ENCODE results near the gene KANK2.
"Not testable (repeated sequence)": the region's sequence is repeated elsewhere in the genome, so short reads cannot be mapped to it uniquely, and the experiment has no call there.

Gene KANK2

DNA sequence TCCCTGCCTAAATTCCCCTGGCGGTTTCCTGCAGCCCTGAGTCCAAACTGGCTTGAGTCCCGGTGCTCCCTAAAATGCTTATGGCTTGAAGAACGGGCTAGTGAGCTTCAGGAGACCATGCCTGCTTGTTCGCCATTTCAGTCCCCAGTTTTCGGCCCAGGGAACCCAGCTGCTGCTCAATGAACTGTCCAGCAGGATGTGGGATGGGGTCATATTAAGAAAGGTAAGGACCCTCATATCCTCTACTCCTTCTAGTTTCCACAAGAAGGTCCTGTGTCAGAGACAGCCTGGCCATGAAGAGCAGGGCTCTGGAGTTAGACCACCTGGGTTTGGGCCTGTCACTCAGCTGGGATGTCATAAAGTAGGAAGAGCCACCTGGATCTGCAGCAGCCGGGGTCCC, 24.8 kb downstream of the KANK2 start:
- DNase-seq (ENCODE audit: low read depth): no peak

DNA sequence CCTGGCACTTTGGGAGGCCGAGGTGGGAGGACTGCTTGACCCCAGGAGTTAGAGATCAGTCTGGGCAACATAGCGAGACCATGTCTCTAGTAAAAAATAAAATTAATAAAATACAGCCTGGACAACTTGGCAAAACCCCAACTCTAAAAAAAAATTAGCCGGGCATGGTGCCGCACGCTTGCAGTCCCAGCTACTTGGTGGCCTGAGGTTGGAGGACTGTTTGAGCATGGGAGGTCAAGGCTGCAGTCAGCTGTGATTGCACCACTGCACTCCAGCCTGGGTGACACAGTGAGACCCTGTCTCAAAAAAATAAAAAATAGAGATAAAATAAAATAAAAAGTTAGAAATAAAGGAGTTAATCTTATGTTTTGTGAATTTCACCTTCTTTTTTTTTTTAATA, 26.2 kb downstream of the KANK2 start:
- DNase-seq (ENCODE audit: low read depth): no peak

- DNase-seq (ENCODE audit: low read depth): no peak
These were observed 27.3 kb downstream of the KANK2 start for GRCh38 chr19:11169896-11170678.

GRCh38 chr19:11168568-11168967, 28.8 kb downstream of the KANK2 start:
- DNase-seq (ENCODE audit: low read depth): peak; percentile 94

DNA sequence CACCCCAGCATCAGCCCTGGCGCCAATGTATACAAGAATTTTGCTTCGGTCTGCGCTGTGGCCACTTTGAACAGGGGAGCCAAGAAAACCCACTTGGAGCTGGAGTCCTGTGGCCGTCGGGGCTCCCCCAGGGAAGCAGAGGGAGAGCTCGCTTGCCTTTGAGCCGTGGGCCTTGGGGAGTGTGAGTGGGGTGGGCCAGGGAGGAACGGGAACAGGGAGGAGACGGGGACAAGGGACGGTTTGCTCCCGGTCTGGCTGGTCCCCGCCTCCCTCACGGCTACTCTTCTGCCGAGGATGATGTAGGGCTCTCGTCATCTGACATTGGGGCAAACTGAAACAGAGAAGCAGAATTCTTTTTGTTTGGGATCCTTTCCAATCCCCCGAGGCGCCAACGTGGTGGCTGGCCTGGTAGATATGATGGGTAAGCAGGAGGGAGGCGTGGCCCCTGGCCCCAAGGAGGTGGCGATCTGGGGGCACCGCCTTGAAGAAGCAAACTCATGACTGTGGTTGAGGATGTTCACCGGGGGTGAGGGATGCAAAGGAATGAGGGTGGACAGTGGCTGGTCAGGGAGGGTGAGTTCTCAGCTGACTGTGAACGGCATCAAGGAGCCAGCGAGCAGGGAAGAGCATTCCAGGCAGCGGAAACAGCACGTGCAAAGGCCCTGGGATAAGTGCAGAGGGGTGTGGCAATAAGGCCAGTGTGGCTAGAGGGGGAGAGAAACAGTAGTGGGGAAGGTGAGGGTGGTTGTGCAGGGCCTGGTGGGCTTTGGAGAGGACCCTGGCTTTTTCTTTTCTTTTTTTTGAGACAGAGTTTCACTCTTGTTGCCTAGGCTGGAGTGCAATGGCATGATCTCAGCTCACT, 30.8 kb downstream of the KANK2 start:
- peak; percentile 84 for DNase-seq (ENCODE audit: low read depth)

DNA sequence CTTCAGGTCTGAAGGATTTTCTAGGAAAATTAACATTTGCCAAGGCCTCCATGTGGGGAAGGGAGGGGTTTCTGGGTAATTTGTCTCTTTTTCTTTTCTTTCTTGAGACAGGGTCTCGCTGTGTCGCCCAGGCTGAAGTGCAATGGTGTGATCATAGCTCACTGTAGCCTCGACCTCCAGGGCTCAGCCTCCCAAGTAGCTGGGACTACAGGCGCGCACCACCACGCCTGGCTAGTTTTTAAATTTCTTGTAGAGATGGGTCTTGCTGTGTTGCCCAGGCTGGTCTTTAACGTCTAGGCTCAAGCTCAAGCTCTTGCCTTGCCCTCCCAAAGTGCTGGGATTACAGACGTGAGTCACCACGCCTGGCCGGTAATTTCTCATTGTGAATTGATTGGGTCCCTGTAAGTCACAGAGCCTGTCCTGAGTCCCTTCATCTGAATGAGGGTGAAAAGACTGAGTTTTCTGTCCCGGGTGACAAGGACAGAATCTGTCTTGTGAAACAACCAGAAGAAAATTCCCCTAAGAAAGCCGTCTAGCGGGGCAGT, 31.8 kb downstream of the KANK2 start:
- DNase-seq (ENCODE audit: low read depth): no peak

GRCh38 chr19:11164879-11165406, 32.4 kb downstream of the KANK2 start:
- peak; percentile 91 for DNase-seq (ENCODE audit: low read depth)

GRCh38 chr19:11164296-11164695, 33.0 kb downstream of the KANK2 start:
- DNase-seq (ENCODE audit: low read depth): no peak

GRCh38 chr19:11160440-11160768, 36.9 kb downstream of the KANK2 start:
- DNase-seq (ENCODE audit: low read depth): not testable (repeated sequence)

- no peak for DNase-seq (ENCODE audit: low read depth)
These were observed 37.5 kb downstream of the KANK2 start for GRCh38 chr19:11159598-11160439.

GRCh38 chr19:11155373-11156120, 41.8 kb downstream of the KANK2 start, which contains the start of gene SPC24:
TSS of gene SPC24 (minus strand) at chr19:11155782. CDS start at chr19:11155776, 6 bp downstream.
- DNase-seq (ENCODE audit: low read depth): peak; percentile 97

DNA sequence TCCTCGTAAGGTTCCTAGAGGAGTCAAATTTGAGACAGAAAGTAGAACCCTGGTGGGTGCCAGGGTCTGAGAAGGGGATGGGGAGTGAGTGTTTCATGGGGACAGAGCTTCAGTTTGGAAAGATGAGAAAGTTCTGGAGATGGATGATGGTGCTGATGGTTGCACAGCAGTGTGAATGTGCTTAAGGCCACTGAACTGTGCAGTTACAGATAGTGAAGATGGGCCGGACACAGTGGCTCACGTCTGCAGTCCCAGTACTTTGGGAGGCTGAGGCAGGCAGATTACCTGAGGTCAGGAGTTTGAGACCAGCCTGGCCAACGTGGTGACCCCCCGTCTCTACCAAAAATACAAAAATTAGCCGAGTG, 42.7 kb downstream of the KANK2 start:
- DNase-seq (ENCODE audit: low read depth): no peak

DNA sequence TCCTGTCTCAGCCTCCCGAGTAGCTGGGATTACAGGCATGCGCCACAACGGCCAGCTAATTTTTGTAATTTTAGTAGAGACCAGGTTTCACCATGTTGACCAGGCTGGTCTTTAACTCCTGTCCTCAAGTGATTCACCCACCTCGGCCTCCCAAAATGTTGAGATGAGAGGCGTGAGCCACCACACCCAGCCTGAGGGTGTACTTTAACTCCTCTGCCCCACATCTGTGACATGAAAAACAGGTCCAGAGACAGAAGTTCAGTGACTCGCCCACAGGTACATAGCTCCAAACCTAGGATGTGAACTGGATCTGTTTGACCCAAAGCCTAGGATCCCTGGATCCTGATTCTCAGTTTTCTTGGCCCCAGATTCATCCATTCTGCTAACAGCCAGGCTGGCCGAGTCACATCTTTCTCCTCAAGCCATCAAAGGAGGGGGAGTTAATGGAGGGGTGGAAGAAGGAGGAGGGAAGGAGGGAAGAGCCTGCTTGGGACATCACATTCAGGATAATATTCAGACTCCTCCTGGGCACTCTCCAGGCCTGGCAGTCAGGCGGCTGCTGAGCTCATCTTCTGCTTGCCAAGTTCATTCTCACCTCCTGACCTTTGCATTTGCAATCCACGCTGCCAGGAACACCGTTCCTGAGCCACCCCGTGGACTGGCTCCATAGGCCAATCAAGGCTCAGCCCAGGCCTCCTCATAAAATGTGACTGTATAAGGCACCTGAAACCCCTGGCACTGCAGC, 44.9 kb downstream of the KANK2 start:
- DNase-seq (ENCODE audit: low read depth): peak; percentile 74

DNA sequence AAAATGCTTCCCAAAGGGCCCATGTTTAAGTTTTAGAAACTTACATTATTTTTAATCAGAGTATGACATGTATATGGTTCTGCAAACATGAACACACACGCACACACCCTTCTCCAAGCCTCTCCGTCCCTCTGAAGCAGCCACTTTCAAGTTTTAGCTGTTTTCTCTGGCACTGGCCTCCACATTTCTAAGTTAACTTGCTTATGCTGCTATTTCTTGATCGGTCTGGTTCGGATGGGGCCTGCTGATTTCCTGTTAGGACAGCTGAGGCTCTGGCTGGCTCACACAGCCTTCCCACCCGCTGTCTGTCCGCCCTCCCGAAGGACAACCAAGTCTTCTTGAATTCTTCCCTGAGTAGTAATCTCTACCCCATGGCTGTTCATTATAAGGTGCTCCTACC, 46.2 kb downstream of the KANK2 start:
- DNase-seq (ENCODE audit: low read depth): no peak

GRCh38 chr19:11148001-11148400, 49.3 kb downstream of the KANK2 start:
- no peak for DNase-seq (ENCODE audit: low read depth)

DNA sequence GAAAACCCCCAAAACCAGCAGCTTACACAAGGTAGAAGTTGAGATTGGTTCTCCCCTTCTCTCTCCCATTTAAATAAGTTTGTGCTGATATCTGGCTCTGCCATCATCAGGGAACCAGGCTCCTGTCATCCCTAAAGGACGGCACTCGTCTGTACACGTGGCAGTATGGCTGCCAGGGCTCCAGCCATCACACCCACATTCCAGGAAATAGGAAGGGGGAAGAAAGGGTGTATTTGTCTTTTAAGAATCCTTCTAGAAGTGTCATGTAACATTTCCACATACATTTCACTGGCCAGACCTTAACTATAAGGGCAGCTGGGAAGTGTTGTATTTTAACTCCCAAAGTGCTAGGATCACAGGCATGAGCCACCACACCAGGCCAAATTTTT, 51.8 kb downstream of the KANK2 start:
- DNase-seq (ENCODE audit: low read depth): no peak

DNA sequence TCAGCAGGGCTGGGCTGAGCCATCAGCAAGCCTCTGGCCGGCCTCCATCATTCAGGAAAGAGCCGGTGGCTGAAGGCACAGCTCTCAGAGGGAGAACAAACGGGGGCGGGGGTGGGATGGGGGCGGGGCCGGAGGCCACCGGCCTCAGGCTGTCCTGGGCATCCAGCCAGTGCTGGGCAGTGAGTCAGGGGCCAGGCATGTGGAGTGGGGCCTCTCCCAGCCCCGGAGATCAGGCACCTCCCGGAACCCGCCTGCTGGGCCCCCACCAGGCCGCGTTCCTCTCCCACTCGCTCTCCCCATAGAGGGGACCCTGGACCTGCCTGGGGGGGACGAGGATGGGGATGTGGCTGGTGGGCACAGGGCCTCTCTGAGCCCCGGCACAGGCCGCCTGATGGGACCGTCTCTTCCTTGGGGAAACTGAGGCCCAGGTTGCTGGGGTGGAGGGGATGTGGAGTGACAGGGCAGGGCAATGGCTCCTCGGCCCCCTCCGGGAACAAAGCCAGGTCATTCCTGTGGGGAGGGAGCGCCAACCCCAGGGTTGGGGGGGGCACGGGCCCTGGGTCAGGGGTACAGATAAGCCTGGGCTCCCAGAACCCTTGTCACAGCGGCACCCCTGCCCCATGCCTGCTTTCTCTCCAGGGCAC, 54.7 kb downstream of the KANK2 start:
- DNase-seq (ENCODE audit: low read depth): peak; percentile 92

DNA sequence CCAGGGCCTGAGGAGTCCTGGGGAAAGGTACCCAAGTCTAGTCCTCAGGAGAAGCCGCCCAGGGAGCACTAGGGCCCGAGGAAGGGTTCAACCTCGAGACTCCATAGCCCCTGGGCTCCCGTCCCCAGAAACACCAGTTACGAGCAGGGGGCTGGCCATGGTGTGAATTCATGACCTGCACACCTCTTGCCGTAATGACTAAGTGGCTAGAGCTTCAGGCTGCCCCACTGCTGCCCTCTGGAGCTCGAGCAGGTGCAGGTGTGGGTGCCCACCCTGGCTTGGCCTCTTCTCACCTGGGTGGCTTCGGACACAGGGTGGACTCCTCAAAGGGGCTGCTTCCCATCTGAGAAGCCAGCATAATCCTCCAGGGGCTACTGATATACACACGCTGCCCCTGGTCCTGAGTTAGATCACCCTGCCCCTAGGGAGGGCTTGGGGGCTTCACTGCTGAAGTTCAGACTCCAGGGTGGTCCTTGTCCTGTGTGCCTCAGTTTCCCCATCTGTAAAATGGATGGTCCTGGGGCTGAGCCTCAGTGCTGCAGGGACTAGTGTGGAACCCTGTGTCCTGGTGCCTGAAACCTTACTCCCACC, 55.3 kb downstream of the KANK2 start:
- no peak for DNase-seq (ENCODE audit: low read depth)

DNA sequence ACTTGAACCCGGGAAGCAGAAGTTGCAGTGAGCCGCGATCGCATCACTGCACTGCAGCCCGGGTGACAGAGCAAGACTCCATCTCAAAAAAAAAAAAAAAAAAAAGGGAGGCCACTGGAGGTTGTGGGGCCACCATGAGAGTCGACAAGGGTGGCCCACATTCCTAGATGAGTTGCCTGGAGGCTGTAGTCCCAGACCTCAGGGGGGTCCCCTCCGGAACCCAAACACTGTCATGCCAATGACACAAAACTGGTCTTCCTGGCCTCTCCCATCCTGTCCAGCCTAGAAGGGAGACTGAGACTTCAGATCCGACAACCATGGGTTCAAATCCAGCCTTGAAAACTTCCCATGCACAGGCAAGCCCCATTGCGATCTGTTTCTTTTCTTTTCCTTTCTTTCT, 56.4 kb downstream of the KANK2 start:
- no peak for DNase-seq (ENCODE audit: low read depth)
